ENCODE measurements around the gene ELF4. TPM values are rescaled to one million over a fixed set of nuclear protein-coding genes. Genes with fewer than 3 reads are reported as not detected.

Gene ELF4
- total and polyA plus RNA-seq, 7 experiments from 2014 or later, result 8.5 to 48.9 (median 21.4) TPM

- Mint-ChIP-seq H3K9me3 (no peaks in the 10 kb centered on the region), H3K4me1 (peaks cover 19 to 53% (median 42%) of the 10 kb centered on the region in 7 donors), H3K4me3 (peak overlapping the region in 6 of 10 donors; percentile 66 to 91 (median 81)), H3K36me3 (peaks cover 0 to 14% (median 3%) of the 10 kb centered on the region in 5 donors), H3K27me3 (no peaks in the 10 kb centered on the region), H3K27ac (peak overlapping the region in 6 of 9 donors; percentile 43 to 94 (median 92))
- POLR2A ChIA-PET, result interaction anchor here (0.9 to 2.2 kb wide), 5 partner anchors 11 to 90 kb away, joined by 3 to 12 read pairs (median 3); partner anchors contain the start of gene AIFM1
- Histone ChIP-seq H3K27me3 (ENCODE audit: control insufficient read depth in 2 of 2, insufficient read depth in 2 of 2, low read length in 2 of 2) (no peaks in the 10 kb centered on the region), H3K36me3 (ENCODE audit: control insufficient read depth in 2 of 3, insufficient read depth in 3 of 3, low read length in 3 of 3) (peaks cover 0 to 13% (median 2%) of the 10 kb centered on the region in 3 experiments), H3K9me3 (ENCODE audit: control insufficient read depth in 2 of 3, low read length in 3 of 3) (no peaks in the 10 kb centered on the region), H3K4me1 (ENCODE audit: control insufficient read depth in 2 of 2, insufficient read depth in 2 of 2, low read length in 2 of 2) (peaks cover 26 to 32% of the 10 kb centered on the region in 2 donors), H3K27ac (ENCODE audit: low read depth, low read length) (peak overlapping the region; percentile 73), H3K4me3 (ENCODE audit: low read length) (no peak overlapping the region)
- ATAC-seq (no peak), DNase-seq (no peak)
- CTCF ChIA-PET, result interaction anchor here (0.5 to 5.5 kb wide), 14 partner anchors 11 to 113 kb away, joined by 3 to 83 read pairs (median 4); no protein-coding TSS in a partner anchor
- intact Hi-C loops (cut with micrococcal nuclease), result loop anchor here (2.0 to 10.0 kb wide), 2 partner anchors 1732 to 1734 kb away; no protein-coding TSS in a partner anchor
These were observed 29.4 kb downstream of the ELF4 start for GRCh38 chrX:130080791-130081367.

GRCh38 chrX:130079824-130080406 is 30.4 kb downstream of the ELF4 start:
- Histone ChIP-seq H3K27ac (ENCODE audit: low read depth, low read length) (peak overlapping the region; percentile 41), H3K4me3 (ENCODE audit: low read length) (no peak overlapping the region), H3K36me3 (ENCODE audit: control insufficient read depth in 2 of 3, insufficient read depth in 3 of 3, low read length in 3 of 3) (peaks cover 0 to 13% (median 2%) of the 10 kb centered on the region in 3 experiments), H3K9me3 (ENCODE audit: control insufficient read depth in 2 of 3, low read length in 3 of 3) (no peaks in the 10 kb centered on the region), H3K27me3 (ENCODE audit: control insufficient read depth in 2 of 2, insufficient read depth in 2 of 2, low read length in 2 of 2) (no peaks in the 10 kb centered on the region), H3K4me1 (ENCODE audit: control insufficient read depth in 2 of 2, insufficient read depth in 2 of 2, low read length in 2 of 2) (peaks cover 26 to 30% of the 10 kb centered on the region in 2 donors)
- Mint-ChIP-seq H3K27ac (peak overlapping the region; percentile 66 to 92 (median 85)), H3K9me3 (no peaks in the 10 kb centered on the region), H3K27me3 (no peaks in the 10 kb centered on the region), H3K4me3 (peak overlapping the region in 7 of 10 donors; percentile 14 to 64 (median 47)), H3K36me3 (peaks cover 0 to 18% (median 3%) of the 10 kb centered on the region in 5 donors), H3K4me1 (peaks cover 19 to 46% (median 42%) of the 10 kb centered on the region in 7 donors)
- DNase-seq (peak in 8 of 9 donors; percentile 13 to 66 (median 52)), ATAC-seq (no peak)
- POLR2A ChIA-PET, result interaction anchor here (0.6 to 1.6 kb wide), 4 partner anchors 14 to 86 kb away, joined by 3 to 6 read pairs (median 4); partner anchors contain the start of gene AIFM1
- intact Hi-C loops (cut with micrococcal nuclease), result loop anchor here (1.0 to 10.0 kb wide), 3 partner anchors 112 to 1735 kb away; no protein-coding TSS in a partner anchor
- CTCF ChIA-PET, result interaction anchor here (0.6 to 5.5 kb wide), 20 partner anchors 9 to 477 kb away, joined by 3 to 83 read pairs (median 4); no protein-coding TSS in a partner anchor

- Histone ChIP-seq H3K36me3 (ENCODE audit: control insufficient read depth in 2 of 3, insufficient read depth in 3 of 3, low read length in 3 of 3) (peaks cover 8 to 38% (median 8%) of the 10 kb centered on the region in 3 experiments), H3K4me3 (ENCODE audit: low read length) (no peak overlapping the region), H3K27ac (ENCODE audit: low read depth, low read length) (no peak overlapping the region), H3K27me3 (ENCODE audit: control insufficient read depth in 2 of 2, insufficient read depth in 2 of 2, low read length in 2 of 2) (no peaks in the 10 kb centered on the region), H3K4me1 (ENCODE audit: control insufficient read depth in 2 of 2, insufficient read depth in 2 of 2, low read length in 2 of 2) (peaks cover 5 to 8% of the 10 kb centered on the region in 2 donors), H3K9me3 (ENCODE audit: control insufficient read depth in 2 of 3, low read length in 3 of 3) (no peaks in the 10 kb centered on the region)
- peak overlapping the region in 1 of 9 donors; percentile 41 for H3K27ac Mint-ChIP-seq
- no peaks in the 10 kb centered on the region for H3K9me3 Mint-ChIP-seq
- no peak for DNase-seq
- intact Hi-C loops (cut with micrococcal nuclease), result no loop called here
- no peak for ATAC-seq
- H3K36me3 Mint-ChIP-seq, result peaks cover 0 to 14% (median 5%) of the 10 kb centered on the region in 5 donors
- no peak overlapping the region for H3K4me3 Mint-ChIP-seq
- CTCF ChIA-PET, result interaction anchor here (1.3 kb wide), 1 partner anchor 12 kb away, joined by 6 read pairs; no protein-coding TSS in a partner anchor
- peaks cover 5 to 17% (median 10%) of the 10 kb centered on the region in 7 donors for H3K4me1 Mint-ChIP-seq
- H3K27me3 Mint-ChIP-seq, result no peaks in the 10 kb centered on the region
- POLR2A ChIA-PET, result no interaction called here
These were observed 34.5 kb downstream of the ELF4 start for GRCh38 chrX:130075777-130076176.

GRCh38 chrX:130072345-130072740 is 38.0 kb downstream of the ELF4 start:
- H3K27ac Mint-ChIP-seq, result peak overlapping the region in 4 of 9 donors; percentile 27 to 73 (median 59)
- Histone ChIP-seq H3K27me3 (ENCODE audit: control insufficient read depth in 2 of 2, insufficient read depth in 2 of 2, low read length in 2 of 2) (no peaks in the 10 kb centered on the region), H3K4me1 (ENCODE audit: control insufficient read depth in 2 of 2, insufficient read depth in 2 of 2, low read length in 2 of 2) (no peaks in the 10 kb centered on the region), H3K27ac (ENCODE audit: low read depth, low read length) (no peak overlapping the region), H3K36me3 (ENCODE audit: control insufficient read depth in 2 of 3, insufficient read depth in 3 of 3, low read length in 3 of 3) (peaks cover 8 to 58% (median 9%) of the 10 kb centered on the region in 3 experiments), H3K9me3 (ENCODE audit: control insufficient read depth in 2 of 3, low read length in 3 of 3) (no peaks in the 10 kb centered on the region), H3K4me3 (ENCODE audit: low read length) (no peak overlapping the region)
- H3K27me3 Mint-ChIP-seq, result no peaks in the 10 kb centered on the region
- intact Hi-C loops (cut with micrococcal nuclease), result no loop called here
- H3K4me1 Mint-ChIP-seq, result peaks cover 0 to 5% (median 0%) of the 10 kb centered on the region in 7 donors
- H3K9me3 Mint-ChIP-seq, result no peaks in the 10 kb centered on the region
- peaks cover 0 to 10% (median 0%) of the 10 kb centered on the region in 5 donors for H3K36me3 Mint-ChIP-seq
- H3K4me3 Mint-ChIP-seq, result no peak overlapping the region
- ChIA-PET CTCF (no interaction called here), POLR2A (no interaction called here)
- no peak for ATAC-seq
- no peak for DNase-seq

- ATAC-seq (no peak), DNase-seq (no peak)
- Histone ChIP-seq H3K36me3 (ENCODE audit: control insufficient read depth in 2 of 3, insufficient read depth in 3 of 3, low read length in 3 of 3) (peaks cover 8 to 64% (median 9%) of the 10 kb centered on the region in 3 experiments), H3K9me3 (ENCODE audit: control insufficient read depth in 2 of 3, low read length in 3 of 3) (no peaks in the 10 kb centered on the region), H3K27me3 (ENCODE audit: control insufficient read depth in 2 of 2, insufficient read depth in 2 of 2, low read length in 2 of 2) (no peaks in the 10 kb centered on the region), H3K4me3 (ENCODE audit: low read length) (no peak overlapping the region), H3K27ac (ENCODE audit: low read depth, low read length) (no peak overlapping the region), H3K4me1 (ENCODE audit: control insufficient read depth in 2 of 2, insufficient read depth in 2 of 2, low read length in 2 of 2) (no peaks in the 10 kb centered on the region)
- no peaks in the 10 kb centered on the region for H3K9me3 Mint-ChIP-seq
- POLR2A ChIA-PET, result no interaction called here
- peaks cover 0 to 5% (median 0%) of the 10 kb centered on the region in 7 donors for H3K4me1 Mint-ChIP-seq
- no peaks in the 10 kb centered on the region for H3K27me3 Mint-ChIP-seq
- peak overlapping the region in 4 of 9 donors; percentile 52 to 73 (median 59) for H3K27ac Mint-ChIP-seq
- intact Hi-C loops (cut with micrococcal nuclease), result no loop called here
- peaks cover 0 to 12% (median 3%) of the 10 kb centered on the region in 5 donors for H3K36me3 Mint-ChIP-seq
- no peak overlapping the region for H3K4me3 Mint-ChIP-seq
- CTCF ChIA-PET, result no interaction called here
These were observed 38.5 kb downstream of the ELF4 start for GRCh38 chrX:130071611-130072344.

GRCh38 chrX:130066975-130067615 is 43.2 kb downstream of the ELF4 start:
- Histone ChIP-seq H3K27me3 (ENCODE audit: control insufficient read depth in 2 of 2, insufficient read depth in 2 of 2, low read length in 2 of 2) (no peaks in the 10 kb centered on the region), H3K36me3 (ENCODE audit: control insufficient read depth in 2 of 3, insufficient read depth in 3 of 3, low read length in 3 of 3) (peaks cover 0 to 50% (median 4%) of the 10 kb centered on the region in 3 experiments), H3K27ac (ENCODE audit: low read depth, low read length) (no peak overlapping the region), H3K4me3 (ENCODE audit: low read length) (no peak overlapping the region), H3K9me3 (ENCODE audit: control insufficient read depth in 2 of 3, low read length in 3 of 3) (no peaks in the 10 kb centered on the region), H3K4me1 (ENCODE audit: control insufficient read depth in 2 of 2, insufficient read depth in 2 of 2, low read length in 2 of 2) (no peaks in the 10 kb centered on the region)
- H3K4me3 Mint-ChIP-seq, result no peak overlapping the region
- peak overlapping the region in 1 of 9 donors; percentile 62 for H3K27ac Mint-ChIP-seq
- H3K9me3 Mint-ChIP-seq, result peaks cover 0 to 2% (median 0%) of the 10 kb centered on the region in 11 donors
- ChIA-PET POLR2A (no interaction called here), CTCF (interaction anchor here (1.6 kb wide), 1 partner anchor 13 kb away, joined by 3 read pairs; no protein-coding TSS in a partner anchor)
- peaks cover 0 to 11% (median 3%) of the 10 kb centered on the region in 5 donors for H3K36me3 Mint-ChIP-seq
- H3K4me1 Mint-ChIP-seq, result peaks cover 0 to 12% (median 0%) of the 10 kb centered on the region in 7 donors
- no peaks in the 10 kb centered on the region for H3K27me3 Mint-ChIP-seq
- ATAC-seq (no peak), DNase-seq (no peak)
- intact Hi-C loops (cut with micrococcal nuclease), result loop anchor here in 1 of 2 donors (10.0 kb wide), 1 partner anchor 242 kb away; no protein-coding TSS in a partner anchor
